Vagina (tissue), 2 donors: ENCODE data around the gene XIAP. TPM values are rescaled to one million over a fixed set of nuclear protein-coding genes. Genes with fewer than 3 reads are reported as not detected.

Experiments
- DNase-seq, 2 donors: peaks; one replicate each; pipeline ENCODE4 v3.0.0-alpha.2; 2017; ENCODE audit errors: extremely low spot score in 2 of 2
- H3K27ac ChIP-seq: fragments of 200-600 bp; sonication (generic); one replicate; pipeline ENCODE4 v1.5.1; 2019
- H3K27me3 ChIP-seq: fragments of 200-600 bp; sonication (generic); one replicate; pipeline ENCODE4 v1.5.1; 2019
- H3K36me3 ChIP-seq, 2 donors: fragments of 200-600 bp; sonication (generic); one replicate each; pipeline ENCODE4 v1.5.1; 2017 to 2019
- H3K4me1 ChIP-seq: fragments of 200-600 bp; sonication (generic); one replicate; pipeline ENCODE4 v1.5.1; 2019
- H3K4me3 ChIP-seq, 2 donors: fragments of 200-600 bp; sonication (generic); 1 replicate in 1 of 2; 2 replicates in 1 of 2; pipeline ENCODE4 v1.5.1; 2016 to 2019
- H3K9me3 ChIP-seq: fragments of 200-600 bp; sonication (generic); one replicate; pipeline ENCODE4 v1.5.1; 2019
- CTCF ChIP-seq, 3 experiments: fragments of 450-650 bp in 2 of 3; fragments of 200-600 bp in 1 of 3; sonication (generic) in 1 of 3; IDR thresholded peaks; one replicate each; pipeline ENCODE4 v1.5.1; 2017 to 2019; ENCODE audit warnings: antibody characterized with exemption in 3 of 3, mild to moderate bottlenecking in 2 of 3, moderate library complexity in 2 of 3
- POLR2A ChIP-seq, 2 donors: fragments of 450-650 bp; IDR thresholded peaks; one replicate each; pipeline ENCODE4 v1.6.1; 2017; ENCODE audit warnings: antibody characterized with exemption in 2 of 2, mild to moderate bottlenecking in 2 of 2, moderate library complexity in 2 of 2
- POLR2AphosphoS5 ChIP-seq, 2 donors: sonication (generic); formaldehyde crosslinking; IDR thresholded peaks; one replicate each; pipeline ENCODE4 v1.9.0; 2017; ENCODE audit warnings: antibody characterized with exemption in 2 of 2, mild to moderate bottlenecking in 2 of 2, low read depth in 1 of 2; ENCODE audit not compliant: insufficient read depth in 1 of 2
- intact Hi-C: fragments of 100-400 bp; cut with DNase I; formaldehyde crosslinking; loops from one replicate; pipeline ENCODE4 v1.15.1; 2023
- total RNA-seq: library from RNA; depleted of rRNA; stranded (reverse); fragments of >200 nt; gene quantifications from one replicate; pipeline ENCODE4 v1.2.3, GENCODE V29; 2016

Gene XIAP
- total RNA-seq, 1 donor from 2014 or later = 15.5 TPM

DNA sequence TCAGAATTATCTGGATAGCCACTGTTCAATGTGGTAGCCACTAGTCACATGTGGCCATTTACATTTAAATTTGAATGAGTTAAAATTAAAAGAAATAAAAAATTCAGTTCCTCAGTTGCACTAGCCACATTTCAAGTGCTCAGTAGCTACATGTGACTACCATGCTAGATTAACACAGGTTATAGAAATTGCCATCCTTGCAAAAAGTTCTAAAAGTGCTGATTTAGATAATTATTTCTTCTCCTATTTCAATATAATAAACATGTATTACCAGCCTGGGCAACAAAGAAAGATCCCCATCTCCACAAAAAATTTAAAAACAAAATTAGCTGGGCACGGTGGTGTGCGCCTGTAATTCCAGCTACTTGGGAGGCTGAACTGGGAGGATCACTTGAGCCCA is 90.0 kb downstream of the XIAP start:
- no peak overlapping the region for H3K27ac ChIP-seq
- no peaks in the 10 kb centered on the region for H3K4me1 ChIP-seq
- no peaks in the 10 kb centered on the region for H3K9me3 ChIP-seq
- H3K36me3 ChIP-seq = no peaks in the 10 kb centered on the region
- H3K4me3 ChIP-seq = no peak overlapping the region
- no peak for DNase-seq
- no peaks in the 10 kb centered on the region for H3K27me3 ChIP-seq
- TF ChIP-seq POLR2A (IDR thresholded peaks at IDR 0.05) = no peak
- TF ChIP-seq POLR2AphosphoS5 (IDR thresholded peaks at IDR 0.05; ENCODE audit: insufficient read depth in 1 of 2, low read depth in 1 of 2) = no peak
- TF ChIP-seq CTCF (IDR thresholded peaks at IDR 0.05) = no peak
- intact Hi-C loops = loop anchor here (10.0 kb wide), 1 partner anchor 115 kb away; no protein-coding TSS in a partner anchor

GRCh38 chrX:123959281-123960063 is 99.6 kb downstream of the XIAP start:
- no peak for DNase-seq
- H3K4me1 ChIP-seq = no peaks in the 10 kb centered on the region

GRCh38 chrX:123960956-123961267 is 101.1 kb downstream of the XIAP start:
- TF ChIP-seq POLR2A (IDR thresholded peaks at IDR 0.05) (no peak), POLR2AphosphoS5 (IDR thresholded peaks at IDR 0.05; ENCODE audit: insufficient read depth in 1 of 2, low read depth in 1 of 2) (no peak), CTCF (IDR thresholded peaks at IDR 0.05) (no peak)
- H3K4me3 ChIP-seq = peak overlapping the region; percentile 57 to 60
- H3K36me3 ChIP-seq = no peaks in the 10 kb centered on the region
- no peak for DNase-seq
- no peaks in the 10 kb centered on the region for H3K9me3 ChIP-seq
- intact Hi-C loops = no loop called here
- H3K27me3 ChIP-seq = no peaks in the 10 kb centered on the region
- peaks cover 11% of the 10 kb centered on the region for H3K4me1 ChIP-seq
- H3K27ac ChIP-seq = peak overlapping the region; percentile 96

More at GRCh38 chrX:123959281-123960063, 99.6 kb downstream of the XIAP start:
- TF ChIP-seq POLR2AphosphoS5 (IDR thresholded peaks at IDR 0.05; ENCODE audit: insufficient read depth in 1 of 2, low read depth in 1 of 2) (no peak), CTCF (IDR thresholded peaks at IDR 0.05) (no peak), POLR2A (IDR thresholded peaks at IDR 0.05) (no peak)
- no peaks in the 10 kb centered on the region for H3K27me3 ChIP-seq
- peak overlapping the region; percentile 46 to 57 for H3K4me3 ChIP-seq
- peak overlapping the region; percentile 93 for H3K27ac ChIP-seq
- H3K36me3 ChIP-seq = no peaks in the 10 kb centered on the region
- H3K9me3 ChIP-seq = no peaks in the 10 kb centered on the region
- intact Hi-C loops = no loop called here

- no peaks in the 10 kb centered on the region for H3K9me3 ChIP-seq
- DNase-seq = peak in 1 of 2 donors; percentile 89
- peaks cover 11% of the 10 kb centered on the region for H3K4me1 ChIP-seq
- H3K4me3 ChIP-seq = peak within 1 kb of the TSS; percentile 57 to 60
- intact Hi-C loops = no loop called here
- TF ChIP-seq CTCF (IDR thresholded peaks at IDR 0.05) (no peak), POLR2A (IDR thresholded peaks at IDR 0.05) (peak in 1 of 2 donors; percentile 57), POLR2AphosphoS5 (IDR thresholded peaks at IDR 0.05; ENCODE audit: insufficient read depth in 1 of 2, low read depth in 1 of 2) (peak in 1 of 2 donors; percentile 76)
- H3K36me3 ChIP-seq = no peaks in the 10 kb centered on the region
- H3K27me3 ChIP-seq = no peaks in the 10 kb centered on the region
- H3K27ac ChIP-seq = peak within 1 kb of the TSS; percentile 96
Observed at GRCh38 chrX:123961268-123962005, 101.6 kb downstream of the XIAP start, which contains the start of gene STAG2. Gene STAG2, plus strand, starts transcription at chrX:123961706. Its CDS starts 60,922 bp downstream, at chrX:124022628.
